Inferior parietal cortex (tissue), 1 donor: ENCODE data around the gene ACVR1B.
"Not testable (repeated sequence)": the region's sequence is repeated elsewhere in the genome, so short reads cannot be mapped to it uniquely, and the experiment has no call there.

Source experiments
- DNase-seq: peaks from one replicate; pipeline ENCODE4 v3.0.0-alpha.2; 2016; ENCODE audit errors: extremely low spot score

ACVR1B gene

GRCh38 chr12:51970904-51971646 is 19.6 kb downstream of the ACVR1B start:
- DNase-seq: no peak

- DNase-seq: no peak
Observed at GRCh38 chr12:51971679-51972421, 20.4 kb downstream of the ACVR1B start.

- no peak for DNase-seq
Observed at GRCh38 chr12:51972422-51972812, 20.9 kb downstream of the ACVR1B start.

- peak; percentile 61 for DNase-seq
Observed at GRCh38 chr12:51972849-51973273, 21.4 kb downstream of the ACVR1B start.

- no peak for DNase-seq
Observed at GRCh38 chr12:51973560-51973959, 22.1 kb downstream of the ACVR1B start.

- no peak for DNase-seq
Observed at GRCh38 chr12:51974646-51975045, 23.1 kb downstream of the ACVR1B start.

GRCh38 chr12:51975196-51975595 is 23.7 kb downstream of the ACVR1B start:
- no peak for DNase-seq

- DNase-seq: no peak
Observed at GRCh38 chr12:51976376-51977160, 25.1 kb downstream of the ACVR1B start.

- DNase-seq: no peak
Observed at GRCh38 chr12:51977320-51977753, 25.8 kb downstream of the ACVR1B start.

- not testable (repeated sequence) for DNase-seq
Observed at GRCh38 chr12:51979306-51979705, 27.8 kb downstream of the ACVR1B start.

GRCh38 chr12:51980051-51980808 is 28.7 kb downstream of the ACVR1B start:
- peak; percentile 85 for DNase-seq

- no peak for DNase-seq
Observed at GRCh38 chr12:51980809-51981127, 29.3 kb downstream of the ACVR1B start.

- no peak for DNase-seq
Observed at GRCh38 chr12:51984657-51985056, 33.2 kb downstream of the ACVR1B start.

- DNase-seq: no peak
Observed at GRCh38 chr12:51985154-51985835, 33.8 kb downstream of the ACVR1B start.

- no peak for DNase-seq
Observed at GRCh38 chr12:51986834-51987233, 35.3 kb downstream of the ACVR1B start.

GRCh38 chr12:51992246-51992645 is 40.7 kb downstream of the ACVR1B start:
- DNase-seq: no peak

- DNase-seq: no peak
Observed at GRCh38 chr12:51994539-51994820, 43.0 kb downstream of the ACVR1B start.

GRCh38 chr12:51994959-51995358 is 43.5 kb downstream of the ACVR1B start:
- DNase-seq: no peak

- DNase-seq: no peak
Observed at GRCh38 chr12:51997136-51997535, 45.6 kb downstream of the ACVR1B start.

GRCh38 chr12:52003016-52003550 is 51.6 kb downstream of the ACVR1B start:
- no peak for DNase-seq

GRCh38 chr12:52003591-52003990 is 52.1 kb downstream of the ACVR1B start:
- DNase-seq: no peak
